K562 (cell line): ENCODE measurements around the gene CCDC159. TPM values are rescaled to one million over a fixed set of nuclear protein-coding genes. Genes with fewer than 3 reads are reported as not detected.

ENCODE experiments used
- GATAD2A ChIP-seq: fragments of 450-650 bp; IDR thresholded peaks from 2 replicates; pipeline ENCODE4 v1.6.1; 2017
- HNRNPLL ChIP-seq: fragments of 200-400 bp; formaldehyde crosslinking; IDR thresholded peaks from 2 replicates; pipeline ENCODE4 v1.6.1; 2017; ENCODE audit warnings: low read length, low read depth, mild to moderate bottlenecking; ENCODE audit not compliant: poor library complexity, severe bottlenecking
- ILK ChIP-seq: fragments of 450-650 bp; IDR thresholded peaks from 2 replicates; pipeline ENCODE4 v1.6.1; 2016; ENCODE audit warnings: missing genetic modification characterization, low read depth, mild to moderate bottlenecking, missing compliant biosample characterization, moderate library complexity, borderline replicate concordance
- PHF20 ChIP-seq: fragments of 450-650 bp; IDR thresholded peaks from 2 replicates; pipeline ENCODE4 v1.6.1; 2018; ENCODE audit not compliant: partially characterized antibody
- SP2 ChIP-seq: IDR thresholded peaks from 2 replicates; pipeline ENCODE4 v1.6.1; 2011; ENCODE audit warnings: mild to moderate bottlenecking, low read depth, low read length, moderate library complexity; ENCODE audit not compliant: poor library complexity, severe bottlenecking; ENCODE audit errors: extremely low read depth
- U2AF1 ChIP-seq: fragments of 200-400 bp; formaldehyde crosslinking; optimal IDR thresholded peaks from 2 replicates; pipeline ENCODE3; 2017; ENCODE audit warnings: mild to moderate bottlenecking, low read depth, low read length, moderate library complexity
- ZKSCAN1 ChIP-seq: fragments of 150-350 bp; IDR thresholded peaks from 2 replicates; pipeline ENCODE4 v1.6.1; 2016; ENCODE audit warnings: low read depth, low read length
- ZNF124 ChIP-seq: sonication (generic); formaldehyde crosslinking; IDR thresholded peaks from 2 replicates; pipeline ENCODE4 v1.8.1; 2022; ENCODE audit warnings: missing genetic modification reagents
- ZNF644 ChIP-seq: fragments of 200-800 bp; sonication (Bioruptor generic); IDR thresholded peaks from 2 replicates; pipeline ENCODE4 v1.6.1; 2016; ENCODE audit warnings: low read depth, missing genetic modification characterization, missing compliant biosample characterization
- polyA plus RNA-seq, 8 experiments: library from polyadenylated mRNA; depleted of rRNA in 4 of 8; stranded (reverse) in 5 of 8; unstranded in 3 of 8; fragments of >200 nt; fragmentation: Nextera tagmentation in 2 of 8; fragmentation: Illumina TruSeq in 1 of 8; extraction: Ambion mirVana in 2 of 8; extraction: Trizol in 1 of 8; gene quantifications; 2 replicates each; pipeline versions ENCODE4 v1.2.1 to v1.2.3, GENCODE V29; 2011 to 2014; ENCODE audit warnings: inconsistent platforms in 1 of 8, missing spikeins in 1 of 8
- total RNA-seq, 7 experiments: library from RNA; depleted of rRNA in 6 of 7; stranded (reverse); fragments of >200 nt in 6 of 7; fragmentation: Illumina TruSeq in 2 of 7; extraction: Trizol in 2 of 7; gene quantifications; 2 replicates each; pipeline versions ENCODE4 v1.2.1 to v1.2.3, GENCODE V29; 2011 to 2021; ENCODE audit warnings: low replicate concordance in 1 of 7
- TF ChIP-seq, protein P1 (sequence below): fragments of 250-450 bp; sonication (Bioruptor Pico); IDR thresholded peaks from 2 replicates; pipeline ENCODE4 v1.5.1; 2021; ENCODE audit warnings: mild to moderate bottlenecking
- TF ChIP-seq, protein P2 (sequence below), 2 experiments: fragments of 450-650 bp in 1 of 2; IDR thresholded peaks; 2 replicates each; pipeline ENCODE4 v1.6.1; 2011 to 2017; ENCODE audit warnings: low read depth in 2 of 2, antibody characterized with exemption in 1 of 2, borderline replicate concordance in 1 of 2, low read length in 1 of 2, mild to moderate bottlenecking in 1 of 2, mixed read lengths in 1 of 2; ENCODE audit not compliant: control insufficient read depth in 1 of 2
- TF ChIP-seq, protein P3 (sequence below): fragments of 250-450 bp; sonication (Bioruptor Pico); IDR thresholded peaks from 2 replicates; pipeline ENCODE4 v1.5.0; 2020; ENCODE audit warnings: mild to moderate bottlenecking
- TF ChIP-seq, protein P4 (sequence below): fragments of 250-450 bp; sonication (Bioruptor Pico); IDR thresholded peaks from 2 replicates; pipeline ENCODE4 v1.8.0; 2021; ENCODE audit warnings: mild to moderate bottlenecking, moderate library complexity
- TF ChIP-seq, protein P5 (sequence below): sonication (generic); formaldehyde crosslinking; IDR thresholded peaks from 2 replicates; pipeline ENCODE4 v1.8.1; 2023; ENCODE audit warnings: mild to moderate bottlenecking, missing genetic modification reagents
- TF ChIP-seq, protein P6 (sequence below): IDR thresholded peaks from 2 replicates; pipeline ENCODE4 v1.6.1; 2011; ENCODE audit warnings: borderline replicate concordance, low read depth, mild to moderate bottlenecking, moderate library complexity, low read length; ENCODE audit not compliant: insufficient read depth, poor library complexity, severe bottlenecking

CCDC159 gene
- total and polyA plus RNA-seq, 9 of the 15 experiments (the other 6 are each of a cell fraction or from before 2014, with no cell fraction given), result 0.68 to 10.1 (median 4.7) TPM

DNA sequence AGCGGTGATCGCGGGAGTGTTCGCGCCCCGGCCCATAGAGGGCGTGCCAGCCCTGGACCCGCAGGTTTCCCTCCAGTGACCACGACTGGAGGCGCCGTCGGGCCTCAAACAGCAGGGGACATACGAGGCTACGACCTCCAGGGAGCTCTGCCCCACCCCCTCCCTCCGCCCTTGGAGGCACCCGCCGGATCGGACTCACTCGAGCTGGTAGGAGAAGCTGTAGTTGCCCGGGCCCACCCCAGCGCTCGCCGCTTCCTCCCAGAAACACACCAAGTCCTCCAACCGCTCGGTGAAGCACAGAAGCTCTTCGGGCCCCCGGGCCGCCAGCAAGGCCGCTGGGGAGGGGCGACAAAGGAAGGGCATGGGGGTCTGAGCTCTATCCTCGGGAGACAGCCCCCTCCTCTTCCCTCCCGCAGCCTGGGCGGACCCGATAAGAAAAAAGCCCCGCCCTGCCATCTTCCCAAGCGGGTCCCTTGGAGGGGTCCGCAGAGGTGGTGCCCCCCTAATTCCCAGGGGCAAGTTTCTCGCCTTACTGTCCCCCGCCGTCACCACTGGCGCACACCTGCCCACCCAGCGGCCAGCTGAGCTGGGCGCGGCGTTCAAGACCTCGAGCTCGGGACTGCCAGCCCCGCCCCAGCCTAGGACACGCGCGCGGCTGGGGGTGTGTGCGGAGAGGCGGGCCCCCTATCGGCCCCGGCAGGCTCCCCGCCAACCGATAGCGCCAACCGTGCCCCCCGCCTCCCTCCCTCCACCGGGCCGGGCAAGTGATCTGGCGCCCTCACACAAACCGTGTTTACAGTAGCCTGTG lies 36.8 kb downstream of the CCDC159 start (continued):
- no peak for TF ChIP-seq SP2
- no peak for TF ChIP-seq ZKSCAN1
- TF ChIP-seq, protein P1, sequence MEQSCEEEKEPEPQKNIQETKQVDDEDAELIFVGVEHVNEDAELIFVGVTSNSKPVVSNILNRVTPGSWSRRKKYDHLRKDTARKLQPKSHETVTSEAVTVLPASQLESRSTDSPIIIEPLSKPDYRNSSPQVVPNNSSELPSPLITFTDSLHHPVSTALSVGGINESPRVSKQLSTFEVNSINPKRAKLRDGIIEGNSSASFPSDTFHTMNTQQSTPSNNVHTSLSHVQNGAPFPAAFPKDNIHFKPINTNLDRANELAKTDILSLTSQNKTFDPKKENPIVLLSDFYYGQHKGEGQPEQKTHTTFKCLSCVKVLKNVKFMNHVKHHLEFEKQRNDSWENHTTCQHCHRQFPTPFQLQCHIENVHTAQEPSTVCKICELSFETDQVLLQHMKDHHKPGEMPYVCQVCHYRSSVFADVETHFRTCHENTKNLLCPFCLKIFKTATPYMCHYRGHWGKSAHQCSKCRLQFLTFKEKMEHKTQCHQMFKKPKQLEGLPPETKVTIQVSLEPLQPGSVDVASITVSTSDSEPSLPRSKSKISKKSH (CRISPR knock-in tag), result no peak
- TF ChIP-seq, protein P2, sequence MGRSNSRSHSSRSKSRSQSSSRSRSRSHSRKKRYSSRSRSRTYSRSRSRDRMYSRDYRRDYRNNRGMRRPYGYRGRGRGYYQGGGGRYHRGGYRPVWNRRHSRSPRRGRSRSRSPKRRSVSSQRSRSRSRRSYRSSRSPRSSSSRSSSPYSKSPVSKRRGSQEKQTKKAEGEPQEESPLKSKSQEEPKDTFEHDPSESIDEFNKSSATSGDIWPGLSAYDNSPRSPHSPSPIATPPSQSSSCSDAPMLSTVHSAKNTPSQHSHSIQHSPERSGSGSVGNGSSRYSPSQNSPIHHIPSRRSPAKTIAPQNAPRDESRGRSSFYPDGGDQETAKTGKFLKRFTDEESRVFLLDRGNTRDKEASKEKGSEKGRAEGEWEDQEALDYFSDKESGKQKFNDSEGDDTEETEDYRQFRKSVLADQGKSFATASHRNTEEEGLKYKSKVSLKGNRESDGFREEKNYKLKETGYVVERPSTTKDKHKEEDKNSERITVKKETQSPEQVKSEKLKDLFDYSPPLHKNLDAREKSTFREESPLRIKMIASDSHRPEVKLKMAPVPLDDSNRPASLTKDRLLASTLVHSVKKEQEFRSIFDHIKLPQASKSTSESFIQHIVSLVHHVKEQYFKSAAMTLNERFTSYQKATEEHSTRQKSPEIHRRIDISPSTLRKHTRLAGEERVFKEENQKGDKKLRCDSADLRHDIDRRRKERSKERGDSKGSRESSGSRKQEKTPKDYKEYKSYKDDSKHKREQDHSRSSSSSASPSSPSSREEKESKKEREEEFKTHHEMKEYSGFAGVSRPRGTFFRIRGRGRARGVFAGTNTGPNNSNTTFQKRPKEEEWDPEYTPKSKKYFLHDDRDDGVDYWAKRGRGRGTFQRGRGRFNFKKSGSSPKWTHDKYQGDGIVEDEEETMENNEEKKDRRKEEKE (IDR thresholded peaks at IDR 0.05; ENCODE audit: borderline replicate concordance in 1 of 2, control insufficient read depth in 1 of 2, low read depth in 2 of 2, low read length in 1 of 2), result no peak
- TF ChIP-seq, protein P3, sequence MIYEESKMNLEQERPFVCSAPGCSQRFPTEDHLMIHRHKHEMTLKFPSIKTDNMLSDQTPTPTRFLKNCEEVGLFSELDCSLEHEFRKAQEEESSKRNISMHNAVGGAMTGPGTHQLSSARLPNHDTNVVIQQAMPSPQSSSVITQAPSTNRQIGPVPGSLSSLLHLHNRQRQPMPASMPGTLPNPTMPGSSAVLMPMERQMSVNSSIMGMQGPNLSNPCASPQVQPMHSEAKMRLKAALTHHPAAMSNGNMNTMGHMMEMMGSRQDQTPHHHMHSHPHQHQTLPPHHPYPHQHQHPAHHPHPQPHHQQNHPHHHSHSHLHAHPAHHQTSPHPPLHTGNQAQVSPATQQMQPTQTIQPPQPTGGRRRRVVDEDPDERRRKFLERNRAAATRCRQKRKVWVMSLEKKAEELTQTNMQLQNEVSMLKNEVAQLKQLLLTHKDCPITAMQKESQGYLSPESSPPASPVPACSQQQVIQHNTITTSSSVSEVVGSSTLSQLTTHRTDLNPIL (CRISPR knock-in tag), result no peak
- no peak for TF ChIP-seq GATAD2A
- no peak for TF ChIP-seq U2AF1
- TF ChIP-seq ZNF644 (tag), result no peak
- TF ChIP-seq, protein P4, sequence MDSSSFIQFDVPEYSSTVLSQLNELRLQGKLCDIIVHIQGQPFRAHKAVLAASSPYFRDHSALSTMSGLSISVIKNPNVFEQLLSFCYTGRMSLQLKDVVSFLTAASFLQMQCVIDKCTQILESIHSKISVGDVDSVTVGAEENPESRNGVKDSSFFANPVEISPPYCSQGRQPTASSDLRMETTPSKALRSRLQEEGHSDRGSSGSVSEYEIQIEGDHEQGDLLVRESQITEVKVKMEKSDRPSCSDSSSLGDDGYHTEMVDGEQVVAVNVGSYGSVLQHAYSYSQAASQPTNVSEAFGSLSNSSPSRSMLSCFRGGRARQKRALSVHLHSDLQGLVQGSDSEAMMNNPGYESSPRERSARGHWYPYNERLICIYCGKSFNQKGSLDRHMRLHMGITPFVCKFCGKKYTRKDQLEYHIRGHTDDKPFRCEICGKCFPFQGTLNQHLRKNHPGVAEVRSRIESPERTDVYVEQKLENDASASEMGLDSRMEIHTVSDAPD (CRISPR knock-in tag), result no peak
- TF ChIP-seq, protein P5, sequence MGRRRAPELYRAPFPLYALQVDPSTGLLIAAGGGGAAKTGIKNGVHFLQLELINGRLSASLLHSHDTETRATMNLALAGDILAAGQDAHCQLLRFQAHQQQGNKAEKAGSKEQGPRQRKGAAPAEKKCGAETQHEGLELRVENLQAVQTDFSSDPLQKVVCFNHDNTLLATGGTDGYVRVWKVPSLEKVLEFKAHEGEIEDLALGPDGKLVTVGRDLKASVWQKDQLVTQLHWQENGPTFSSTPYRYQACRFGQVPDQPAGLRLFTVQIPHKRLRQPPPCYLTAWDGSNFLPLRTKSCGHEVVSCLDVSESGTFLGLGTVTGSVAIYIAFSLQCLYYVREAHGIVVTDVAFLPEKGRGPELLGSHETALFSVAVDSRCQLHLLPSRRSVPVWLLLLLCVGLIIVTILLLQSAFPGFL (CRISPR knock-in tag), result no peak
- TF ChIP-seq ILK (tag), result no peak
- no peak for TF ChIP-seq PHF20
- TF ChIP-seq ZNF124 (CRISPR knock-in tag), result no peak
- no peak for TF ChIP-seq HNRNPLL
- TF ChIP-seq, protein P6, sequence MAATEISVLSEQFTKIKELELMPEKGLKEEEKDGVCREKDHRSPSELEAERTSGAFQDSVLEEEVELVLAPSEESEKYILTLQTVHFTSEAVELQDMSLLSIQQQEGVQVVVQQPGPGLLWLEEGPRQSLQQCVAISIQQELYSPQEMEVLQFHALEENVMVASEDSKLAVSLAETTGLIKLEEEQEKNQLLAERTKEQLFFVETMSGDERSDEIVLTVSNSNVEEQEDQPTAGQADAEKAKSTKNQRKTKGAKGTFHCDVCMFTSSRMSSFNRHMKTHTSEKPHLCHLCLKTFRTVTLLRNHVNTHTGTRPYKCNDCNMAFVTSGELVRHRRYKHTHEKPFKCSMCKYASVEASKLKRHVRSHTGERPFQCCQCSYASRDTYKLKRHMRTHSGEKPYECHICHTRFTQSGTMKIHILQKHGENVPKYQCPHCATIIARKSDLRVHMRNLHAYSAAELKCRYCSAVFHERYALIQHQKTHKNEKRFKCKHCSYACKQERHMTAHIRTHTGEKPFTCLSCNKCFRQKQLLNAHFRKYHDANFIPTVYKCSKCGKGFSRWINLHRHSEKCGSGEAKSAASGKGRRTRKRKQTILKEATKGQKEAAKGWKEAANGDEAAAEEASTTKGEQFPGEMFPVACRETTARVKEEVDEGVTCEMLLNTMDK, result peak; percentile 88
